Upper lobe of left lung (tissue), 6 donors: Measurements from ENCODE around the gene ORM2. TPM values are rescaled to one million over a fixed set of nuclear protein-coding genes. Genes with fewer than 3 reads are reported as not detected.

Source experiments
- ATAC-seq, 2 donors: fragments of 200-7000 bp; cut with Tn5 transposase; one replicate each; pipeline ENCODE4 v1.9.1; 2022; ENCODE audit warnings: mild to moderate bottlenecking in 2 of 2, moderate library complexity in 2 of 2; ENCODE audit not compliant: low FRiP score in 2 of 2
- DNase-seq, 2 donors: peaks; one replicate each; pipeline ENCODE4 v3.0.0-alpha.2; 2019 to 2020
- H3K27ac ChIP-seq, 4 donors: fragments of 200-600 bp; sonication (generic); one replicate each; pipeline ENCODE4 v1.5.1; 2016 to 2019
- H3K27me3 ChIP-seq, 4 donors: fragments of 200-600 bp; sonication (generic); one replicate each; pipeline ENCODE4 v1.5.1; 2017 to 2019
- H3K36me3 ChIP-seq, 4 donors: fragments of 200-600 bp; sonication (generic); one replicate each; pipeline ENCODE4 v1.5.1; 2016 to 2019
- H3K4me1 ChIP-seq, 4 donors: fragments of 200-600 bp; sonication (generic); one replicate each; pipeline ENCODE4 v1.5.1; 2018 to 2019
- H3K4me3 ChIP-seq, 4 donors: fragments of 200-600 bp; sonication (generic); one replicate each; pipeline ENCODE4 v1.5.1; 2017 to 2019; ENCODE audit warnings: mild to moderate bottlenecking in 2 of 4, moderate library complexity in 1 of 4
- H3K9me3 ChIP-seq, 4 donors: fragments of 200-600 bp; sonication (generic); one replicate each; pipeline ENCODE4 v1.5.1; 2018 to 2019
- EP300 ChIP-seq, 4 donors: sonication (generic); formaldehyde crosslinking; IDR thresholded peaks; one replicate each; pipeline ENCODE4 v1.5.1; 2017; ENCODE audit warnings: antibody characterized with exemption in 4 of 4, control low read depth in 2 of 4
- POLR2A ChIP-seq, 4 donors: fragments of 450-650 bp; IDR thresholded peaks; one replicate each; pipeline ENCODE4 v1.5.1; 2016 to 2017; ENCODE audit warnings: antibody characterized with exemption in 4 of 4, mild to moderate bottlenecking in 2 of 4
- POLR2AphosphoS5 ChIP-seq, 2 donors: sonication (generic); formaldehyde crosslinking; IDR thresholded peaks; one replicate each; pipeline ENCODE4 v1.5.1; 2017; ENCODE audit warnings: antibody characterized with exemption in 2 of 2
- WGBS, 2 donors: methylation state at CpG; one replicate each; pipeline ENCODE4 v1.1.5; 2017 to 2018; 5-methylcytosine and 5-hydroxymethylcytosine counted together
- total RNA-seq, 6 donors: library from RNA; depleted of rRNA in 4 of 6; stranded (reverse); fragments of >200 nt in 4 of 6; gene quantifications; one replicate each; pipeline versions ENCODE4 v1.1.0 to v1.2.1, GENCODE V29; 2016 to 2021
- TF ChIP-seq, protein P1 (sequence below), 6 experiments: fragments of 450-650 bp in 4 of 6; fragments of 200-600 bp in 2 of 6; sonication (generic) in 2 of 6; IDR thresholded peaks; one replicate each; pipeline ENCODE4 v1.5.1; 2016 to 2019; ENCODE audit warnings: antibody characterized with exemption in 6 of 6
- donor health status: DM: no; HTN: no; CAD: no; lungs with moderate emphysema.
- donor health status: DM: no; HTN: yes; CAD: no; lungs with severe emphysema.

Gene ORM2
- total RNA-seq, 6 donors from 2014 or later: 2.2 to 5.5 (median 4.0) TPM; not detected in 2

DNA sequence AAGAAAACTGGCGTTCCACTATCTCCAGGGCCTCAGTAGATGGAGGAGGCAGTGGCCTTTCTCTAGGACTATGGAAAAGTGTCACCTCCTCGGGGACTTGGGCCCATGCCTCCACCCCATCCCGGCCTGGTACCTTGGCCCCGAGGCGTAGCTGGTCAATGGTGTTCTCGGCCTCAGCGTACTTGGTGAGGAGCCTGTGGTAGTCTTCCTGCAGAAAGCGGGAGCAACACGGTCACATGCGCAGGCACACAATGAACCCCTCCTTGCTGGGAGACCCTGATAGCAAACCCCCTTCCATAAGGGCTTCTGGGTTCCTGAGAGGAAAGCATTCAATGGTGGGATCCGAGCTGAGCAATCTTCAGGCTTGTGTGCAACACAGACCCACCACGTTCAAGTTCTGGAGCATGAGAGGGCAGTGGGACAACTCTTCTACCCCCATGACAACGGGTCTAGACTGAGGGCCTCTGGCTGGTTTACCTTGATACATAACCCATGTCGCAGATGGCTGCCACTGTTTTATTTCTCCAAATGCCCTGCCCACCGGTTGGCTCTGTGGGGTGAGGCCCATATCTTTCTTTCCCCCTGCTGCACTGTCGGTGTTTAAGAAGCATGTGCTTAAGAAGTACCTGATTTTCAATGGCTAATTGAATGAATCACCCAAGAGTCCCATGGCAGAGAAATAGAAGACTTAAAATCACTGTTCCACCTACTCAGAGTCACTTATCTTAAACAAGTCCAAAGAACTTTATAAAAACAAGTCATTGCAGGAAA is 44.5 kb downstream of the ORM2 start:
- peak overlapping the region in 3 of 4 donors; percentile 85 to 88 (median 87) for H3K27ac ChIP-seq
- DNase-seq: no peak
- no peaks in the 10 kb centered on the region for H3K27me3 ChIP-seq
- no peak for TF ChIP-seq POLR2A (IDR thresholded peaks at IDR 0.05)
- TF ChIP-seq, protein P1, sequence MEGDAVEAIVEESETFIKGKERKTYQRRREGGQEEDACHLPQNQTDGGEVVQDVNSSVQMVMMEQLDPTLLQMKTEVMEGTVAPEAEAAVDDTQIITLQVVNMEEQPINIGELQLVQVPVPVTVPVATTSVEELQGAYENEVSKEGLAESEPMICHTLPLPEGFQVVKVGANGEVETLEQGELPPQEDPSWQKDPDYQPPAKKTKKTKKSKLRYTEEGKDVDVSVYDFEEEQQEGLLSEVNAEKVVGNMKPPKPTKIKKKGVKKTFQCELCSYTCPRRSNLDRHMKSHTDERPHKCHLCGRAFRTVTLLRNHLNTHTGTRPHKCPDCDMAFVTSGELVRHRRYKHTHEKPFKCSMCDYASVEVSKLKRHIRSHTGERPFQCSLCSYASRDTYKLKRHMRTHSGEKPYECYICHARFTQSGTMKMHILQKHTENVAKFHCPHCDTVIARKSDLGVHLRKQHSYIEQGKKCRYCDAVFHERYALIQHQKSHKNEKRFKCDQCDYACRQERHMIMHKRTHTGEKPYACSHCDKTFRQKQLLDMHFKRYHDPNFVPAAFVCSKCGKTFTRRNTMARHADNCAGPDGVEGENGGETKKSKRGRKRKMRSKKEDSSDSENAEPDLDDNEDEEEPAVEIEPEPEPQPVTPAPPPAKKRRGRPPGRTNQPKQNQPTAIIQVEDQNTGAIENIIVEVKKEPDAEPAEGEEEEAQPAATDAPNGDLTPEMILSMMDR (IDR thresholded peaks at IDR 0.05): no peak
- TF ChIP-seq EP300 (IDR thresholded peaks at IDR 0.05): no peak
- no peak for TF ChIP-seq POLR2AphosphoS5 (IDR thresholded peaks at IDR 0.05)
- no peak overlapping the region for H3K4me3 ChIP-seq
- no peaks in the 10 kb centered on the region for H3K9me3 ChIP-seq
- no peak for ATAC-seq
- 87 to 95% methylated on average over 15 to 16 of the region's 16 CpGs for whole genome bisulfite sequencing, 2 donors
- H3K4me1 ChIP-seq: peaks cover 33 to 58% (median 42%) of the 10 kb centered on the region in 4 donors
- peaks cover 10 to 76% (median 28%) of the 10 kb centered on the region in 4 donors for H3K36me3 ChIP-seq

DNA sequence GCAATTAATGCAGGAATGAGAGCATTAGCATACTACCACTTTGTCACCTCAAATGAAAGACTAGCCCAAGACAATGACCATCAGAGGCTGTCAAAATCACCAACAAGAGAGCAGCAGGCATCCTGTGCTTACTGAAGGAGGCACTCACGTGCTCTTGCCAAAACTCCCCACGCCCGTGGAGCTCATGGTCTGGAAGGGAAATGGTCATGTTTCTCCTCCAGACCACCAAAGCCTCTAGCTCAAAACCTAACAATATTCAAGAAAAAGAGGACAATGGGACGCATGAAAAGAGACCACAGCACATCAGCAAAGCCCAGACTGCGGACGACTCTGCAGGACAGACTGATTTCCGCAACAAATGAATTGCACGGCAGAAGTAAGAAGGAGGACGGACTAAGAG is 45.3 kb downstream of the ORM2 start:
- TF ChIP-seq POLR2AphosphoS5 (IDR thresholded peaks at IDR 0.05) (no peak), POLR2A (IDR thresholded peaks at IDR 0.05) (no peak), EP300 (IDR thresholded peaks at IDR 0.05) (no peak)
- TF ChIP-seq, protein P1 (IDR thresholded peaks at IDR 0.05): no peak
- peaks cover 31 to 58% (median 46%) of the 10 kb centered on the region in 4 donors for H3K4me1 ChIP-seq
- peak overlapping the region in 1 of 4 donors; percentile 88 for H3K27ac ChIP-seq
- 76 to 82% methylated on average over 9 of the region's 9 CpGs for whole genome bisulfite sequencing, 2 donors
- no peaks in the 10 kb centered on the region for H3K27me3 ChIP-seq
- H3K4me3 ChIP-seq: no peak overlapping the region
- ATAC-seq: no peak
- H3K36me3 ChIP-seq: peaks cover 17 to 77% (median 35%) of the 10 kb centered on the region in 4 donors
- DNase-seq: no peak
- H3K9me3 ChIP-seq: no peaks in the 10 kb centered on the region

DNA sequence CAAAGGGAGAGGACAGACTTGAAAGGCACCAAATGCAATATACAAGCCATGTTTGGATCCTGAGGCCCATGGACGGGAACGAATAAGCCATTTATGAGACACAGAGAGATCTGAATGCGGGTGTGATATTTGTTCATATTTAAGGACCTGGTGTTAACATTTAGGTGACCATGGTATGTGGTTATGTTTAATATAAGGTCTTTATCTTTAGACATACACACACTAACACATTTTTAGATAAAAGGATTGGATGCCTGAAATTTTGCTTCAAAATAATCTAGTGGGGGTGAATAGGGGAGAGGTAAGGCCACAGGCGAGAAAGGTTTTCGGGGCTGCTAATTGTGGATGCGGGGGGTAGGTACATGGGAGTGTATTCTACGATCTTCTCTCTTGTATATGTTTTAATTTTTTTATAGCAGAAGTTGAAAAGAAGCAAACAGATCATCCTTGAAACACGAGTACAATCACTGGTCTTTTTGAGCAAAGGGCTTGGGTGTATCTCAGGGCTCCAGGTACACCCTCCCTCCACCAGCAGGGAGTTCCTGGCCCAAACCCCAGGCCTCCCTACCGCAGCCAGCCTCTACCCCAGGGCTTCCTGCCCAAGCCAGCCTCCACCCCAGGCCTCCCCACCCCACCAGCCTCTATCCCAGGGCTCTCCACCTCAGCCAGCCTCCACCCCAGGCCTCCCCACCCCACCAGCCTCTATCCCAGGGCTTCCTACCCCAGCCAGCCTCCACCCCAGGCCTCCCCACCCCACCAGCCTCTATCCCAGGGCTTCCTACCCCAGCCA is 45.9 kb downstream of the ORM2 start:
- Histone ChIP-seq H3K4me3 (no peak overlapping the region), H3K36me3 (peaks cover 17 to 77% (median 36%) of the 10 kb centered on the region in 4 donors), H3K9me3 (no peaks in the 10 kb centered on the region), H3K4me1 (peaks cover 26 to 54% (median 44%) of the 10 kb centered on the region in 4 donors), H3K27ac (peak overlapping the region in 2 of 4 donors; percentile 46 to 88), H3K27me3 (no peaks in the 10 kb centered on the region)
- TF ChIP-seq EP300 (IDR thresholded peaks at IDR 0.05) (no peak), POLR2A (IDR thresholded peaks at IDR 0.05) (no peak), POLR2AphosphoS5 (IDR thresholded peaks at IDR 0.05) (no peak)
- TF ChIP-seq, protein P1 (IDR thresholded peaks at IDR 0.05): no peak
- WGBS, 2 donors: 83 to 88% methylated on average over 9 of the region's 9 CpGs
- DNase-seq: no peak
- ATAC-seq: no peak

DNA sequence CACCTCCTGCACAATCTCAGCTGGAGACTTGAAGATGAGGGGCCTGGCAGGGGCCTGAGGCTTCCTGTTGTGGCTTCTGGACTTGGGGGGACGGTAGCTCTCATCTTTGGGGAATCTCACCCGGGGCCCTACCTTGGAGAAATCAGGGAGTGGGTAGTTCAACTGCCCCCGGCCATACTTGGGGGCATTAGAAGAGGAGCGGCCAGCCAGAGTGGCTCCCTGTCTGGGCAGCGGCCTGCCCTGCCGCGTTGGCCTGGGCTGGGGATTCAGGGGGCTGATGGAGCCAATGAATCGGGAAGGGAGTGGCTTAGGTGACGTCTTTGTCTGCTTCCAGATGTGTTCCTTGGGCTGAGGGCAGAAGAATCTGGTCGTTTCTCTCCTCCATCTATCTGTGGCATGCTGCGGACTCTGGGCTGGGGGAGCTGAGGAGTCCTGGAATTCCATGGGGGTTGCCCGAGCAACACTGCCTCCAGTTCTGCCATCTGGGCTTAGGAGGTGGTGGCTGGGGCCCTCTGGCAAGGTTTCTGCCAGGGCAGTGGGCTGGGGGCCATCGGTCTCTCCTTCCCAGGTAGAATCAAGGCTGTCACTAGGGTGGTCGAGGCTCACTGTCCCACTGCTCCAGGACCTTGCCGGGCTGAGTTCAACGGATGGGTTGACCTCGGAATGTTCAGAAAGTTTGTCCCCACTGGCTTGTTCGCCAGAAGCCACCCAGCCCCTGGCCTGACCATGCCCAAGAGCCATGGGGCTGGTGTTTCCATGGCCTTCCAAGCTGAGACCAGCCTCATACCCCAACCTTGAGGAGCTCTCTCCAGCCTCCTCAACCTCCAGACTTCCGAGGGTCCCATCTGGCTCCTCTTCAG is 47.1 kb downstream of the ORM2 start:
- WGBS, 2 donors: 89 to 93% methylated on average over 12 to 19 of the region's 19 CpGs
- ATAC-seq (no peak), DNase-seq (no peak)
- H3K9me3 ChIP-seq: no peaks in the 10 kb centered on the region
- no peaks in the 10 kb centered on the region for H3K27me3 ChIP-seq
- peaks cover 17 to 74% (median 37%) of the 10 kb centered on the region in 4 donors for H3K36me3 ChIP-seq
- peak overlapping the region in 3 of 4 donors; percentile 42 to 61 (median 46) for H3K27ac ChIP-seq
- no peak overlapping the region for H3K4me3 ChIP-seq
- TF ChIP-seq, protein P1 (IDR thresholded peaks at IDR 0.05): no peak
- no peak for TF ChIP-seq POLR2AphosphoS5 (IDR thresholded peaks at IDR 0.05)
- no peak for TF ChIP-seq EP300 (IDR thresholded peaks at IDR 0.05)
- no peak for TF ChIP-seq POLR2A (IDR thresholded peaks at IDR 0.05)
- peaks cover 14 to 44% (median 35%) of the 10 kb centered on the region in 4 donors for H3K4me1 ChIP-seq
